Keratinocyte (primary cell): ENCODE results near the gene FBH1. TPM values are rescaled to one million over a fixed set of nuclear protein-coding genes. Genes with fewer than 3 reads are reported as not detected.

ENCODE experiments used
- DNase-seq: peaks from one replicate; pipeline ENCODE4 v3.0.0-alpha.2; 2011; ENCODE audit warnings: low read depth, missing footprints, low spot score
- FAIRE-seq: peaks from 2 replicates; lab custom pipeline; 2011; peaks lifted over from hg19 to GRCh38; lab: Jason Lieb, UNC
- H2AFZ ChIP-seq: 2 replicates; pipeline ENCODE4 v1.6.0; 2012; ENCODE audit warnings: low read length, control low read depth, inconsistent platforms; ENCODE audit not compliant: control insufficient read depth
- H3K27ac ChIP-seq: 2 replicates; pipeline ENCODE4 v1.5.1; 2011; ENCODE audit warnings: low read length; ENCODE audit not compliant: control insufficient read depth, insufficient read depth
- H3K27me3 ChIP-seq: 3 replicates; pipeline ENCODE4 v1.6.0; 2011; ENCODE audit warnings: low read length; ENCODE audit not compliant: control insufficient read depth, insufficient read depth; ENCODE audit errors: extremely low read depth
- H3K36me3 ChIP-seq, 2 experiments: 2 replicates in 1 of 2; 3 replicates in 1 of 2; pipeline ENCODE4 v1.5.1; 2011; ENCODE audit warnings: low read length in 2 of 2, mild to moderate bottlenecking in 1 of 2; ENCODE audit not compliant: control insufficient read depth in 2 of 2, insufficient read depth in 2 of 2; ENCODE audit errors: extremely low read depth in 1 of 2
- H3K4me1 ChIP-seq: 3 replicates; pipeline ENCODE4 v1.5.1; 2011; ENCODE audit warnings: low read length; ENCODE audit not compliant: control insufficient read depth, insufficient read depth; ENCODE audit errors: extremely low read depth
- H3K4me2 ChIP-seq: 3 replicates; pipeline ENCODE4 v1.6.0; 2011; ENCODE audit warnings: low read depth, low read length; ENCODE audit not compliant: control insufficient read depth, insufficient read depth; ENCODE audit errors: extremely low read depth
- H3K4me3 ChIP-seq, 3 experiments: fragments of 200-600 bp in 1 of 3; sonication (generic) in 1 of 3; 2 replicates in 2 of 3; 3 replicates in 1 of 3; pipeline ENCODE4 v1.5.1; 2011 to 2016; ENCODE audit warnings: low read length in 3 of 3, mild to moderate bottlenecking in 3 of 3, control low read depth in 2 of 3, inconsistent platforms in 1 of 3, low read depth in 1 of 3, mixed read lengths in 1 of 3, mixed run types in 1 of 3, moderate library complexity in 1 of 3; ENCODE audit not compliant: control insufficient read depth in 2 of 3, insufficient read depth in 2 of 3; ENCODE audit errors: extremely low read depth in 1 of 3
- H3K79me2 ChIP-seq: 2 replicates; pipeline ENCODE4 v1.6.0; 2012; ENCODE audit warnings: low read length; ENCODE audit not compliant: control insufficient read depth, insufficient read depth
- H3K9ac ChIP-seq: 3 replicates; pipeline ENCODE4 v1.6.0; 2011; ENCODE audit warnings: low read length; ENCODE audit not compliant: control insufficient read depth, insufficient read depth; ENCODE audit errors: extremely low read depth
- H3K9me1 ChIP-seq: 3 replicates; pipeline ENCODE4 v1.6.0; 2011; ENCODE audit warnings: low read length; ENCODE audit not compliant: control insufficient read depth, insufficient read depth; ENCODE audit errors: extremely low read depth
- H3K9me3 ChIP-seq: 2 replicates; pipeline ENCODE4 v1.5.1; 2012; ENCODE audit warnings: low read depth, low read length; ENCODE audit not compliant: control insufficient read depth
- H4K20me1 ChIP-seq: 3 replicates; pipeline ENCODE4 v1.6.0; 2011; ENCODE audit warnings: low read length; ENCODE audit not compliant: control insufficient read depth, insufficient read depth; ENCODE audit errors: extremely low read depth
- CTCF ChIP-seq, 3 experiments: IDR thresholded peaks in 1 of 3; conservative IDR thresholded peaks in 1 of 3; optimal IDR thresholded peaks in 1 of 3; 2 replicates in 2 of 3; 3 replicates in 1 of 3; pipeline versions ENCODE3 to v1.5.1; 2011; ENCODE audit warnings: low read length in 3 of 3, mild to moderate bottlenecking in 3 of 3, moderate library complexity in 2 of 3, control low read depth in 1 of 3, inconsistent platforms in 1 of 3; ENCODE audit not compliant: insufficient read depth in 2 of 3; ENCODE audit errors: extremely low read depth in 1 of 3
- EZH2 ChIP-seq: IDR thresholded peaks from one replicate; pipeline ENCODE4 v1.6.1; 2012; ENCODE audit warnings: inconsistent platforms, mild to moderate bottlenecking, low read length, moderate library complexity
- dilution Hi-C: fragments of 300-500 bp; cut with MboI; formaldehyde crosslinking; loops from one replicate; pipeline ENCODE4 v1.7.0; 2020; ENCODE audit warnings: low sequenced_read_pairs; ENCODE audit not compliant: extremely low pct_ligation_motif_present
- polyA plus RNA-seq, 5 experiments: library from polyadenylated mRNA; depleted of rRNA in 3 of 5; stranded (reverse) in 3 of 5; stranded (forward) in 1 of 5; unstranded in 1 of 5; fragments of >200 nt; gene quantifications; 1 replicate in 1 of 5; 2 replicates in 3 of 5; 3 replicates in 1 of 5; pipeline versions ENCODE4 v1.2.1 to v1.2.3, GENCODE V29; 2011 to 2012; ENCODE audit warnings: missing spikeins in 2 of 5, low read depth in 1 of 5, low replicate concordance in 1 of 5

The FBH1 gene
- polyA plus RNA-seq, 1 donor (not counting 4 experiments of a cell fraction or from before 2014, with no cell fraction given): 61.8 TPM

- dilution Hi-C loops: no loop called here
- H3K27me3 ChIP-seq: no peaks in the 10 kb centered on the region
- TF ChIP-seq CTCF (optimal IDR thresholded peaks at IDR 0.05 in 1 of 3, IDR thresholded peaks at IDR 0.05 in 1 of 3, conservative IDR thresholded peaks at IDR 0.05 in 1 of 3; ENCODE audit: extremely low read depth in 1 of 3, insufficient read depth in 2 of 3, low read length in 3 of 3) (no peak), EZH2 (no peak)
- peaks cover 9 to 29% of the 10 kb centered on the region in 2 experiments for H3K36me3 ChIP-seq
- peaks cover 17% of the 10 kb centered on the region for H3K4me1 ChIP-seq
- H3K79me2 ChIP-seq: peaks cover 79% of the 10 kb centered on the region
- peaks cover 4% of the 10 kb centered on the region for H4K20me1 ChIP-seq
- no peak for DNase-seq
- H3K27ac ChIP-seq: no peak overlapping the region
- no peak overlapping the region for H3K9ac ChIP-seq
- FAIRE-seq: no peak
- no peak overlapping the region for H2AFZ ChIP-seq
- H3K9me3 ChIP-seq: no peaks in the 10 kb centered on the region
- H3K4me2 ChIP-seq: no peak overlapping the region
- no peak overlapping the region for H3K4me3 ChIP-seq
- H3K9me1 ChIP-seq: peaks cover 2% of the 10 kb centered on the region
Measured at GRCh38 chr10:5894873-5895272, 4.8 kb downstream of the FBH1 start.

DNA sequence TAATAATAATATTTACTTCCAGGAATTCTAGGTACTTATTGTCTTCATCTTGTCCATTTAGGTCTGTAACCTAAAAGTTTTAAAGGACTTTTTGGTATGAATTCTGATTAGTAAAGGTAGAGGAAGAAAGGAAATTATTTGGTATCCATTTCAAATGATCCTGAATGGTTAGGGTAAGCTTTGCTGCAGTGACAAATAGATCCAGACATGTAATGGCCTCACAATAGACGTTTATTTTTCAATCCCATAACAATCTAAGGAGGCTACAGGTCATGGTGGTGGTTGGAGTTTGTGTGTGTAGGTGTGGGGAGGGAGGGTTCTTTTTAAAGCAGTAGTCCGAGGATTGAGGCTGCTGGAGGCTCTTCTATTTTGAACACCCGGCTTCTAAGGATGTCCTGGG lies 5.3 kb downstream of the FBH1 start:
- dilution Hi-C loops: no loop called here
- H3K27me3 ChIP-seq: no peaks in the 10 kb centered on the region
- no peak for FAIRE-seq
- peaks cover 82% of the 10 kb centered on the region for H3K79me2 ChIP-seq
- peaks cover 4% of the 10 kb centered on the region for H4K20me1 ChIP-seq
- no peak for DNase-seq
- peaks cover 17% of the 10 kb centered on the region for H3K4me1 ChIP-seq
- TF ChIP-seq EZH2 (no peak), CTCF (optimal IDR thresholded peaks at IDR 0.05 in 1 of 3, IDR thresholded peaks at IDR 0.05 in 1 of 3, conservative IDR thresholded peaks at IDR 0.05 in 1 of 3; ENCODE audit: extremely low read depth in 1 of 3, insufficient read depth in 2 of 3, low read length in 3 of 3) (no peak)
- no peak overlapping the region for H3K4me2 ChIP-seq
- no peak overlapping the region for H3K9ac ChIP-seq
- H3K36me3 ChIP-seq: peaks cover 10 to 29% of the 10 kb centered on the region in 2 experiments
- H2AFZ ChIP-seq: no peak overlapping the region
- H3K4me3 ChIP-seq: no peak overlapping the region
- H3K9me1 ChIP-seq: peaks cover 2% of the 10 kb centered on the region
- H3K9me3 ChIP-seq: no peaks in the 10 kb centered on the region
- H3K27ac ChIP-seq: no peak overlapping the region
